Measurements from ENCODE around the gene B4GALT6. TPM values are rescaled to one million over a fixed set of nuclear protein-coding genes. Genes with fewer than 3 reads are reported as not detected.

The B4GALT6 gene
- total and polyA plus RNA-seq, 2 of the 13 experiments (the other 11 are each of a cell fraction or from before 2014, with no cell fraction given) = 1.9 to 3.3 TPM

- no peak for TF ChIP-seq UBTF (CRISPR knock-in tag; IDR thresholded peaks at IDR 0.05)
Observed at GRCh38 chr18:31634331-31634713, 50.1 kb downstream of the B4GALT6 start (continued).

GRCh38 chr18:31633392-31634330, 50.7 kb downstream of the B4GALT6 start:
- no peaks in the 10 kb centered on the region for H3K9me3 ChIP-seq (ENCODE audit: low read length)
- no peak overlapping the region for H3K4me2 ChIP-seq (ENCODE audit: low read depth, low read length)
- no TSS peak for BruUV-seq (replicated peaks)
- no peaks in the 10 kb centered on the region for H3K4me1 ChIP-seq (ENCODE audit: insufficient read depth, low read length)
- CTCF ChIA-PET (ENCODE audit: low intra/inter-chr PET ratio, low total read pairs) = no interaction called here
- ATAC-seq = no peak
- intact Hi-C loops (cut with micrococcal nuclease; ENCODE audit: unreplicated experiment) (no loop called here), in situ Hi-C loops (cut with HindIII; ENCODE audit: extremely low pct_ligation_motif_present, low pct_unique_long_range_greater_than_20kb) (no loop called here)
- no peak overlapping the region for H3K27ac ChIP-seq (ENCODE audit: extremely low read length, insufficient read depth, low read length)
- no peak overlapping the region for H2AFZ ChIP-seq (ENCODE audit: low read length)
- no peak for DNase-seq (ENCODE audit: low spot score)
- no peaks in the 10 kb centered on the region for H4K20me1 ChIP-seq (ENCODE audit: insufficient read depth, low read length)
- no peaks in the 10 kb centered on the region for H3K27me3 ChIP-seq (ENCODE audit: control insufficient read depth in 1 of 2, insufficient read depth in 2 of 2, low read length in 2 of 2)
- H3K9ac ChIP-seq (ENCODE audit: insufficient read depth, low read depth, low read length) = no peak overlapping the region
- no peaks in the 10 kb centered on the region for H3K79me2 ChIP-seq (ENCODE audit: insufficient read depth, low read length)
- POLR2A ChIA-PET = no interaction called here
- no peak overlapping the region for H3K4me3 ChIP-seq (replicated peaks in 1 of 3; ENCODE audit: insufficient read depth in 1 of 3, low read depth in 2 of 3, low read length in 3 of 3)
- no peak for FAIRE-seq
- 67% methylated on average over 10 of the region's 10 CpGs for WGBS (ENCODE audit: low lambda C conversion rate)
- H3K36me3 ChIP-seq (replicated peaks in 1 of 2; ENCODE audit: control insufficient read depth in 1 of 2, insufficient read depth in 2 of 2, low read length in 2 of 2) = no peaks in the 10 kb centered on the region
- no peak for TF ChIP-seq LRRFIP1 (CRISPR knock-in tag; conservative IDR thresholded peaks at IDR 0.05)
- TF ChIP-seq ATF2 (CRISPR knock-in tag; IDR thresholded peaks at IDR 0.05) = no peak
- TF ChIP-seq EHMT2 (IDR thresholded peaks at IDR 0.05; ENCODE audit: borderline replicate concordance, low read depth, low read length) = no peak
- no peak for TF ChIP-seq PHF21A (CRISPR knock-in tag; IDR thresholded peaks at IDR 0.05)
- TF ChIP-seq ZFP36L2 (CRISPR knock-in tag; IDR thresholded peaks at IDR 0.05) = no peak
- no peak for TF ChIP-seq IKZF4 (CRISPR knock-in tag; IDR thresholded peaks at IDR 0.05; ENCODE audit: borderline replicate concordance, low read depth, not compliant biosample characterization)
- TF ChIP-seq RORA (CRISPR knock-in tag; IDR thresholded peaks at IDR 0.05) = no peak
- no peak for TF ChIP-seq FOXC1 (CRISPR knock-in tag; IDR thresholded peaks at IDR 0.05; ENCODE audit: borderline replicate concordance)
- TF ChIP-seq BHLHE40 (IDR thresholded peaks at IDR 0.05; ENCODE audit: low read length) = no peak
- TF ChIP-seq ZNF549 (CRISPR knock-in tag; IDR thresholded peaks at IDR 0.05) = no peak
- no peak for TF ChIP-seq ZNF513 (CRISPR knock-in tag; conservative IDR thresholded peaks at IDR 0.05)
- no peak for TF ChIP-seq TCF7 (IDR thresholded peaks at IDR 0.05; ENCODE audit: low read depth)
- no peak for TF ChIP-seq ZNF10 (CRISPR knock-in tag; IDR thresholded peaks at IDR 0.05; ENCODE audit: borderline replicate concordance, low read depth)

Data from HepG2 (cell line).